Fibroblast of peridontal ligament (primary cell): ENCODE measurements around the gene AIFM2.

Experiments
- DNase-seq: peaks from one replicate; pipeline ENCODE4 v3.0.0-alpha.2; 2010; ENCODE audit errors: extremely low read depth

The AIFM2 gene

DNA sequence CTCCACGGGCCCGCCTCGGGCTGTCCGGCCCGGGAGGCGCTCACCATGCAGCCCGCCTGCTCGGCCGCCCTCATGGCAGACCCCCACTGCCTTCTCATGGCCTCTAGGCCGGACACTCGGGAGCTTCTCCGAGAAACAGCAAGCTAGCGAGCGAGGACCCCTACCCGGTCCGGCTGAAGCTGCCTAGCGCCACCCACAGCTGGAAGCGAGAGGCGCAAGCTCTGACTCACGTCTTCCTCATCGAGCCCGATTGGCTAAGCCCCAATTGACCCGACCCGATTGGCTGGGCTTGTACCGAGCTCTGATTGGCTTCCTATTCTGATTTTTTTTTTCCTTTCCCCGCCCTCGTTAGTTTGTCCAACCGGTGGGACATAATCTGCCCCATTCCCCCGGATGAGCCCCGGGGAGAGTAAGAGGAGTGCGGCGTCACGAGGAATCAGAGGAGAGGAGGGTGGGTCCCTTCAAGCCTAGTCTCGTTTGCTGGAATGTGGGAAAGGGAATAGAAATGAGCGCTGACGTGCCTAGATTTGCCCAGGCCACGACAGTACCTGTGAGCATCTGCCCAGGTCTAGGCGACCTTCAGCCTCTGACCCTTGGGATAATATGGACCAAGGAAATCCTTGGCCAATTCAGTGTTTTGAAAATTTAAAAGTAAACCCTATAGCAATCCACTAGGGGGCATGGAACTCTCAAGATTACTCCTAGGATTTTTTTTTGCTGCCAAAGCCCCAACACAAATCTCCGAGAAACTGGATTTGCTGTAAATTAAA is 14.0 kb upstream of the AIFM2 start, which contains the start of gene TYSND1:
Gene TYSND1, minus strand, starts transcription at position 212 of the 770 bp plus-strand sequence. Its CDS starts 114 bp downstream, at position 98.
- peak; percentile 98 for DNase-seq

DNA sequence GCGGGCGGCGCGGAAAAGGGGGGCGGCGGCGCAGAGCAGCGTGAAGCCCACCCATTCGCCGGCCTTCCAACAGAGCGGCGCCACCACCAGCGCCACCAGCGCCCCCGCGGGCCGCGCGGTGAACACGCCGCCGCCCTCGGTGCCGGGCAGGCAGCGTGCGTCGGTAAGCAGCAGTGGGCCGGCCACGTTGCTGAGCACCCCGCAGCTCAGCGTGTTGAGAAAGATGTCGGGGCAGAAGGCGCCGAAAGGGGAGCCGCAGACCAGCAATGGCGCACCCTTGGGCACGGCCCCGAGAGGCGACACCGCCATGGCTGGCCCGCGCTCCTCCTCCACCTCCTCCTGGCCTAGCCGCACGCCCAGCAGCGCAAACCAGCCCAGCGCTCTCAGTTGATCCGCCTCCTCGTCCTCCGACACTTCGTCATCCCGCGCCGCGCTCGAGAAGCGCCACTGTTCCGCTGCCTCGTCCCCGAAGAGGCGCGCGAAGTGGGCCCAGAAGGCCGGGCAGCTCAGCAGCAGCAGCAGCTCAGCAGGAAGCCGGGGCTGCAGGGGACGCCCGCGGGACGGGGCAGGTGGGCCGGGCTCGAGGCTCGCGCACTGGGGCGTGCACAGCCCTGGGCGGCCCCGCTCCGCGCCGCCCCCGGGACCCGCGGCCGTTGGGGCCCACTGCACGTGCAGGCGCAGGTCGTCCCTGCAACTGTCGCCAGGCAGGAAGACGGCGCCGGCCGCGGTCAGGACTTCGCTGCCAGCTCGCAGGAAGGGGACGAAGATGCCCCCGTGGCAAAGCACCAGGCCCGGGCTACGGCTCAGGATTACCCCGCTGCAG is 13.3 kb upstream of the AIFM2 start:
- peak; percentile 47 for DNase-seq

DNA sequence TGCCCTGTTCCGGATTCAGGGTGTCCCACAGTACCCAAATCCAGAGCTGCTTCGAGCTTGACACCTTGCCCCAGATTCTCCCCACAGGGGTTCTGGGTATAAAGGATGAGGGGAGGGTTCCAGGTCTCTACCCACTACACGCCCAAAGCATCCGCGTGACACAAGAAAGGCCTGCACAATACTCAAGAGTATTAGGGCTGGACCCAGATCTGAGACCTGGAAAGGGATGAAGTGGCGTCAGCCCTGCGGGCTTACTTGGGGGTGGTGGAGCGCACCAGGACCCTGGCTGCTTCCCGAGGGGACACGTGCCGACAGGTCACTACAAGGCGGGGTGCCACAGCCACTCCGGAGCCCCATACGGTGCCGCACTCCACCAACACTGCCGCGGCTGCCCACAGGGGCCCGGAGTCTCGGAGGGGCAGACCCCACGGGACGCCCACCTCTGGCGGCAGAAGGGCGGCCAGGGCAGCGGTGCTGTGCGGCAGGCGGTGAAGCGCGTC is 12.6 kb upstream of the AIFM2 start:
- no peak for DNase-seq

DNA sequence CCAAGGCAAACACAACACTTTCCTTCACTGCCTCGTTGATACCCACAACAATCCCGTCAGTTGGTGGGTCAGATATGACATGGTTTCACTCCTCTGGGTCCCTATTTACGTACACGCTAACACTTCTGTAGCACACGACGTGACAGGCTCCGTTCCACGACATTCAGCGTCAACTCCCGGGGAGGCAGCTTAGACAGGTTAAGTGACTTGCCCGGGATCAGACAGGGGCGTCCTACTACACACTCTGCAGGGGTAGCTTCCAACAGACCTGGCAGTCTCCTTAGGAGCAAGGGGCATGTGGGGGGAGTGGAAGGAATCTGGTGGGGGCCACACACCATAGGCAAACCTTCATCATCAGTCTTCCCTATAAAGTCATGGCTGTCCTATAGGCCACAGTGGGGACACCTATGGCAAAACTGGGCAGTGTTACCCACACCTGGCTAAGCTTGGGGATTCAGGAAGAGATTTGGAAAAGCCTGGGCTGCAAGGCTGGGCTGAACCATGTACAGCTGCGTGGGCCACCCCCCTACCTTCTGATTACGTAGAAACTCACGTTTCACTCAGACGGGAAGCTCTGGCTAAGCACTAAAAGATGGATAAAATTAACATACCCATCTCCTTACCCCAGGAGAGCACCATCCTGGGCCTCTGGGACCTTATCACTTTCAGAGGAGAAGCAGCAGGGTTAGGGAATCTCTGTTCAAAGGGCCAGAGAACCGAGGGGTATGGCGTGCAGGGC is 11.9 kb upstream of the AIFM2 start:
- DNase-seq, result no peak

DNA sequence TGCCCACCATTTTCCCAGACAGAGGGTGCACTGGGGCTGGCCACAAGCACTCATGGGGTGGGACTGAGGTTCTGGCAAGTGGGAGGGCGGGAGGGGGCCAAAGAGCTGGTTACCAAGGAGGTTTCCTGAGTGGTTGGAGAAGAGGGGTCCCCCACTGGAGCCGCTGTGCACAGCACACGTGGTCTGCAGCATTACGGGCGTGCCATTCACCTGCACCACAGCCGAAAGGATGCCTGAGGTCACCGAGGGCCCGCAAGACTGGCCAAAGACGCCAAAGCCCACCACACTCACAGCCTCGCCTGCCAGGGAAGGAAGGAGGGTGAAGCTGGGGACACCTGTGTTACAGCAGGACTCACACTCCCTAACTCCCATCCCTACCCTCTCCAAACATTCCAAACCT is 9.9 kb upstream of the AIFM2 start:
- DNase-seq, result no peak

DNA sequence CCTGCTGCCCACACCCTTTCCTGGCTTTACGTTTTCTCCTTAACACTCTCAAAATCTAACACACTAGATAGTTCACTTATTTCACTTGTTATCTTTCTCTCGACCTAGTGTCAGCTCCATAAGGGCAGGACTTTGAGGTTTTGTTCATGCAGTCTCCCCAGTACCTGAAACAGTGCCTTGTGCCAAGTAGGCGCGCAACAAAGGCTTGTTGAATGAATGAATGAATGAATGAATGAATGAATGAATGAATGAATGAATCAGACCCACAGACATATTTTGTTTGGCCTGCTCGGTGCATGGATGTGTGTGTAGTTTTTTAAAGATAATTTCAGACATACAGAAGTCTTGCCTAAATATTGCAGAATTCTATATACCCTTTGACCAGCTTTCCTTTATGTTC is 7.7 kb upstream of the AIFM2 start:
- no peak for DNase-seq

DNA sequence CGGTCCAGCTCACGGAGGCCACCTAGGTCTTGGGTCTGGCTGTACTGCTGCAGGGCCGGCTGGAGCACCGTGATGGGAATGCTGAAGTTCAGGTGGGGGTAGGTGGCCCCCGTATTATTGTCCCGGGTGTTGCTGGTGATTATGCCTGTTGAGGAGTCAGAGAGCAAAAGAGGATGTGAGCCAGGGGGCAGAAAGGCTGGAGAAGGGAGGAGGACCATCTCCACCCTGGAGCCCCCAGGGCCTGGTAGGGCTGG is 7.3 kb upstream of the AIFM2 start:
- DNase-seq, result no peak

DNA sequence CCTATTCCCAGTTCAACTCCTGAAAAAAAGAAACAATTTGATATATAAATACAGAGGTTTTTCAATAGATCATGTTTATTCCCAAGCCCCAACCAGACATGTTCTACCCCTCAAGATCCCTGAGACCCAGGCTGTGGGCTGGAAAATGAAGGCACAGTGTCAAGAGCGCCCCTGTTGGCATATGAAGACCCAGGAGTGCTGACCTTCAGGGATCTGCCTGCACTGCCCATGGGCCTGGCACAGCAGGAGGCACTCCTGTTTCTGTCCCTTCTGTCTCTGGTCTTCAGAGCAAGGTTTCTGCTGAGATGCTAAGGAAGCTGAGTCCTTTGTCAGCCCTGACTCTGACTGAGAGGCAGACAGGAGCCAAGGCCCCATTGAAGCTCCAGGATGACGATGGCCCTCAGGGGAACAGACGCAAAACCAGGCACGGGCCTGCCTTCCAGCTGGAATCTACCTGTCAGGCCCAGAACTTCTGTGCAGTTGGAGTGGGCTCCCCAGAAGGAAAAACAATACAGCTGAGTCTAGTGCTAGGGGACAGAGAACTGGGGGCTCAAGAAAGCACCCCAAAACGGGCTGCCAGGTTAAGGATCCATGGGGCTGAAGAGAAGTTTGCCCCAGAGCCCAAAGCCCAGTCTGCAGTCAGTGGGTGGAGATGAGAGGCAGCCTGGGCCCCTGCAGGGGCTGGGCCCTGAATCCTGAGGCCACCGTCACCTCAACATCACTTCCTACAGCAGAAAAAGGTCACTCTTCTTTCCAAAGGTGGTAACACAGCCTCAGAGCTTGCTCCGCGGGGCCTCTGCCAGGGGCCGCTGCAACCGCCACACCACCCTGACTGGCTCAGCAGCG is 6.7 kb upstream of the AIFM2 start:
- DNase-seq, result no peak

DNA sequence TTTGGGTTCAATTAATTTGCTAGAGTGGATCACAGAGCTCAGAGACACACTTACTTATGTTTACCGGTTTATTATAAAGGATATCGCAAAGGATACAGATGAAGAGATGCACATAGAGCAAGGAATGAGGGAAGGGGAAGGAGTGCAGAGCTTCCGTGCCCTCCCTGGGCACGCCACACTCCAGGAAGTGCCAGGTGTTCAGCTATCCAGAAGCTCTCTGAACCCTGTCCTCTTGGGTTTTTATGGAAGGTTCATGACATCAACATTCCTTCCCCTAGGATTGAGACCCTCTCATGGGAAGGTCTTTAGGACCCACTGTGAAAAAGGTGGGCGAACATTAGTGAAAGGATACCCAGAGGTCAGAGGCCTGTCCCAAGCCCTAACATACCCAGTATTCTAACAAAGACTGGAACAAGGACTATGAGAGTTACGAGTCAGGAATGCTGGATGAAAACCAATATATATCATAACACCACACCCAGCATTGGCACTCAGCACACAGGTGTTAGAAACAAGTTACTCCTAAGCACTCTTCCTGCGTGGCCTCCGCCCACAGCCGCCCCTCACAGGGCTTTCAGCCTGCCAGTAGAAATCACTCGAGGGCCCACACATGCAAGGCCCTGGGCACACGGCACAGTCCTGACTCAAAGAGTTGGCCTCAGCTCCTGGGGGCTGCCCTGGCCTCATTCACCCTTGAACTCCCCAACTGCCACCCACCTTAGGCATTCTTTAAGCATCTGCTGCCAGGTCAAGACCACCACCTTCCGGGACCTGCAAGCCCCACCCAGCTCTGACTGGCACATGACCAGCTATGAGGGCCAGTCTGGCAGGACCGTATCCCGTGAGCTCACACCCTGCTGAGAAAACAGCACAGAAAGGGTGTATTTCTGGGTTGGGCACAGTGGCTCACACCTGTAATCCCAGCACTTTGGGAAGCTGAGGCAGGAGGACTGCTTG is 5.6 kb upstream of the AIFM2 start:
- DNase-seq, result no peak

DNA sequence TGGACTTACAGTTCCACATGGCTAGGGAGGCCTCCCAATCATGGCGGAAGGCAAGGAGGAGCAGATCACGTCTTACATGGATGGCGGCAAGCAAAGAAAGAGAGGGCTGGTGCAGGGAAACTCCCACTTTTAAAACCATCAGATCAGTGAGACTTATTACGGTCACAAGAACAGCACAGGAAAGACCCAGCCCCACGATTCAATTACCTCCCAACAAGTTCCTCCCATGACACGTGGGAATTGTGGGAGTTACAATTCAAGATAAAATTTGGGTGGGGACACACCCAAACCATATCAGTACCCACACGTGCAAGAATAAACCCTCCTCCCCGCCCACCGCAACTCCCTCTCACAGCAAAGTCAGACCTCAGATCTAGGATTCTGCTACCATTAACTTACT is 4.5 kb upstream of the AIFM2 start:
- no peak for DNase-seq

DNA sequence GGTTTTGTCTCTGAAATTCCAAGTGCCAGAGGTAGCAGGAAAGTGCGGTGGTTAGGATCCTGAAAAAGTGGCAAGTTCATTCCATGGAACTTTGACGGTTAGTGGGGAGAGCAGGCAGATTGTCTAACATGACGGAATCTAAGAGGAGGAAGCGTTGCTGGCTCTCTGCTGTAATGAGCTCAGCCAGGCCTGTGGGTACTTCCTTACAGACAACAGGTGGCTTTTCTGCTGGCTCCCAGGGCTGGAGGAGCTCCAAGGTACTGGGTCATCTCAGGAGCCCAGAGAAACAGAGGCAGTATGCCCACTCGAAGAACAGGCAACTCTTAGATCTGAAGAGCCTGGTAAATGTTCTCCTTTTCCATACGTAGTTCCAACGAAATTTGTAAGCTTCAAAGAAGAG is 3.1 kb upstream of the AIFM2 start:
- DNase-seq, result no peak

DNA sequence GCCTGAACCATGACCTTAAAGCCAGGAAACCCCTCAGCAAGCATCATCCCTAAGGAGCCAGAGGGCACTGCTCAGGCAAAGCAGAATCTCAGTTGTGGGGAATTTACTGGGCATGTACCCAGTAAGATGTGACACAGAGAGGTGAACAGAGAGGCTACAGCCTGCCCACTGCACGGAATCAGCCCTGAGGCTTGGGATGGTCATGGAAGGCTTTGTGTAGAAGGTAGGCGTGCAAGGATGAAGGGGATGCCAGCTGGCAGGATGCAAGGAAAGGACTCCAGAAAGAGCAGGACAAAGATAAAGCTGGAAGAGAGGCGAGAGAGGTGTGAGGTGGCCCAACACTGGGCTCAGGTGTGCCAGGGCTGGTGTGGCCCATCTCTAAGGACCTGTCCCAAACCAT is 2.4 kb upstream of the AIFM2 start:
- no peak for DNase-seq

DNA sequence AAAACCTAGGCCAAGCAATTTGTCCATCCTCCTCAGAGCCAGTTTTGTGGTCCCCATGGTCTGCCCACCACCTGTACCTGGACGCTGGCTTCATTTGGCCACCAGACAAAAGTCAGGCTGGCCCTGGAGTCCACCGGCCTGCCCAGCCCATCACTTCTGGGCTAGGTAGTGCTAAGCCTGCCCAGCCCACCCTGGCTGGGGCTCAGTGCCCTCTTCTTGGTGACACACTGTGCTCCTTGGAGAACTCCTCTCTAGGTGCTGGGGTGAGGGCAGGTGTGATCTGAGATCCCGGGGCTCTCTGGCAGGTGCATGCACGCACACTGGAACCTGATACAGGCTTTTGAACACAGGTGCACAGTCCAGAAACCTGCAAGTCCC is 1.1 kb downstream of the AIFM2 start:
- no peak for DNase-seq

DNA sequence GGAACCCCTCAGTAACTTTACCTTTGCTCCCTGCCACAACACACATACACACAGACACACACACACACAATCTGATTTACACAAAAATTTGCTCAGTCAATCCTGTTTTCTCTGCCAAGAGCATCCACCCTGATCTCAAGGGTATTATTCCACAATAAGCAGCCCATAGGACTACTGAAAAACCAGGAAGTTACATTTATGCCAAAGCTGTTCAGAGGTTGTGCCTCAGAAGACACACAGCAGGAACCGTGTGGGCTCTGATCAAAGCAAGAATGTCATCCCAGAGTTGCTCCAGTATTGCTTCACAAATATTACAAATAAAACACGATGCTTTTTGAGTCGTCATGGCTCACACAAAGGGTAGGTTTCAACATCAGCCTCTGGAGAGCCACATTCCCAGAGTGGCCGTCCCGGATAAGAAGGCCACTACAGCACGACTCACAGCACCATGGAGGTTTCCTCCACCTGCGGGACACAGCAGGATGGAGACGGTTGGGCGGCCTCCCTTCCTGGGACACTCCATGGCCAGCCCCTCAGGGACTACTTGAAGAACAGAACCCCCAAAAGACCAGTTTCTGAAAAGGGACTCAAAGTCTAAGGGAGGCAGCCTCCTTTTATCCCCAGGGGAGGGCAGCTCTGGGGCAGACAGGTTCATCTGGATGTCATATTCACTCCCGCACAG is 1.6 kb downstream of the AIFM2 start:
- DNase-seq, result peak; percentile 78

DNA sequence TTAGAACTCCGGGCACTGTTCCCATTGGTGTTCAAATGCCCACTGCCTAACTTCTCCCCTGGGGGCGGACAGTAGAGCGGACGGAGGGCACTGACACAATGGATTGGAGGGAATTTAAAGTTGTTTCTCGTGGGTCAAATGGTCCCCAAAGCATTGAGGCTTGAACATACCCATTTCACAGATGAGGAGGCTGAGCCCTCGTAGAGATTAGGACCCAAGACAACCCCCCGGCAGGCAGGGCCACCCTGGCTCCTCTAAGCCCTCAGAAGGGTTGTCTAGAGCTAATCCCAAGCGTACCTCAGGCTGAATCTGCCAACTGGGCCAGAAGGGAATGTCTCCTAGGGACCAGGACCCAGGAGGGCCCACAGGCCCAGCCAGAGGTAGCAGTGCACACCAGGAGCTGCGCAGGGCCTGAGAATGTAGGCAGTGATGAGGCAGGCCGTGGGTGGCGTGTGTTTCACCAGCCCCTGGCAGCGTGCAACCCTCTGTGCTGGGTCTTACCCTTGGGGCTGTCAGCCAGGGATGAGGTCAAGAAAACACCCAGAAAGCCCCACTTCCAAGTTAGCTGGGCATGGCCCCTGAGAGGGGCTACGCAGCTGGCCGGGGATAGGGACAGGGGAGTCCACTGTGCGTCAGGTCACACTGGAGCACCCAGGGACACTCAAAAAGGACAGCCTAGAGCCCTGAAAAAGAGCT is 5.8 kb downstream of the AIFM2 start:
- DNase-seq, result no peak

DNA sequence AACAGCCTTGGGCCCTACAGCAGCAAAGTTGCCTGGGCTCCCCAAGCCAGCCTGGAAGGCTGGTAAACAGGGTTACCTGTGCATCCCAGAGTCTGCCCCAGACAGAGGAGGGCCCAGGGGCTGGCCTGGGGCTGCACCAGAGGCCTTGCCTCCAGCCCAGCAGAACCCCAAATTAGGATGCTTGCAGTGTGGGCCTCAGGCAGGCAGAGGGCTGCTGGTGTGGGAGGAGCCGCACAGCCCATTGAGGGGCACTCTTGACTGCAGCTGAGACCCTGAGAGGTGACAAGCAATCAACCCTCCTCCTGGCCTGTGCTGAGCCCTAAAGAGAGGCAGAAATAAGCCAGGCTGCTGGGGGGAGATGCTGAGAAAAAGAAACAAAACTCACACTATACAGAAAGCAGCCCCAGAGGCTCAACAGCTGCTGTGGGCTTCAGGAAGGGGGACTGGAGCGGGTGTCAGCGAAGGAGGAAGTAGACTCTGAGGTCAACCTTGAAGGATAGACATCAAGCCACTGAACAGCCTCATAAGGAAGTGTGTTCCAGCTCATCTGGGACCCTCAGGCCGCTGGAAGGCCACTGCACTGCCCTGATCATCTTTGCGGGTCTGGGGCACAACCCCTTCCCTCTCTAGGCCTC is 6.6 kb downstream of the AIFM2 start:
- no peak for DNase-seq

DNA sequence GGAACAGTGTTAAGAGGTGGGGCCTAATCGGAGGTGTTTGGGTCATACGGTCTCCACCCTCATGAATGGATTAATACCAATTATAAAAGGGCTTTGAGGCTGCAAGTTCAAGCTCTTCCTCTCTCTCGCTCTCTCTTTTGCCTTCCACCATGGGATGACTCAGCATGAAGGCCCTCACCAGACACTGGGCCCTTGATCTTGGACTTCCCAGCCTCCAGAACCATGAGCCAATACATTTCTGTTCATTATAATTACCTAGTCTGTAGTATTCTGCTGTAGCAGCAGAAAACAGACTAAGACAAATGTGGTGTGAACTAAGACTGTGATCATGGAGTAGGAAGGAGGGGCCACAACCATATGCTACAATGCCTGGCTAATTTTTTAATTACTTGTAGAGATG is 7.7 kb downstream of the AIFM2 start:
- DNase-seq, result no peak

DNA sequence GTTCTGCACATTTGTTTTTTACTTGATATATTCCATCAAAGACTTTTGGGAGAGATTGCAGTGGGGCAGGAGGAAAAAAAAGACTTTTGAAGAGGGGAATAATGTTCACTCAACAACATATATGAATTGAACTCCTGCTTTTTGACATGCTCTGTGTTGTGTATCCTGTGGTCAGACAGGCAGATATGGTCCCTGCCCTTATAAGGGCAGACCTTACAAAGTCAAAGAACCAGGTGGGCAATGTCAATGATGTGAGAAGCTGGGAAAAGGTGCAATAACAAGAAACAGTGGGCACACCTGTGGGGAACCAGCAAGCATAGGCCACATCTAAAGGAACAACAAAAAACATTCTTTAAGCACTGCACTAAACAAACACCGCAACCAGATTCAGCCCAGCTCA is 8.2 kb downstream of the AIFM2 start:
- no peak for DNase-seq

DNA sequence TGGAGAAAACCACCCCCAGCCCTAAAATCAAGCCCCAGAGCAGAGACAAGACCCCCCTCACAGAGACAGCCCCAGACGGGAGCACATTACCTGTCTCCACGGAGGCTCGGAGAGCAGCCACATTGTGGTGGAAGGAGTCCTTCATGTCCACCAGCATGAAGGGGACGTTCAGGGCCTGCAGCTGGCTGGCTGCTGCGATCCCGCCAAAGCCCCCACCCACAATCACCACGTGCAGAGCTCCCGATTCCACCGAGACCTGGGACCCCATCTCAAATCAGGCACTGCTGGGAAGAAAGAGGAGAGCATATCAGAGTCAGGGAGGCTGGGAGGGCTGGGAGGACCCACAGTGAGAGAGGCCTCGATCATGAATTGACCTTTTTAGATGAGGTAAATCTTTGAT is 8.8 kb downstream of the AIFM2 start:
- DNase-seq, result no peak
